Measurements from ENCODE around the gene ARID3B. TPM values are rescaled to one million over a fixed set of nuclear protein-coding genes. Genes with fewer than 3 reads are reported as not detected.

The ARID3B gene
- total and polyA plus RNA-seq, 2 of the 13 experiments (the other 11 are each of a cell fraction or from before 2014, with no cell fraction given): 5.3 to 12.8 TPM

DNA sequence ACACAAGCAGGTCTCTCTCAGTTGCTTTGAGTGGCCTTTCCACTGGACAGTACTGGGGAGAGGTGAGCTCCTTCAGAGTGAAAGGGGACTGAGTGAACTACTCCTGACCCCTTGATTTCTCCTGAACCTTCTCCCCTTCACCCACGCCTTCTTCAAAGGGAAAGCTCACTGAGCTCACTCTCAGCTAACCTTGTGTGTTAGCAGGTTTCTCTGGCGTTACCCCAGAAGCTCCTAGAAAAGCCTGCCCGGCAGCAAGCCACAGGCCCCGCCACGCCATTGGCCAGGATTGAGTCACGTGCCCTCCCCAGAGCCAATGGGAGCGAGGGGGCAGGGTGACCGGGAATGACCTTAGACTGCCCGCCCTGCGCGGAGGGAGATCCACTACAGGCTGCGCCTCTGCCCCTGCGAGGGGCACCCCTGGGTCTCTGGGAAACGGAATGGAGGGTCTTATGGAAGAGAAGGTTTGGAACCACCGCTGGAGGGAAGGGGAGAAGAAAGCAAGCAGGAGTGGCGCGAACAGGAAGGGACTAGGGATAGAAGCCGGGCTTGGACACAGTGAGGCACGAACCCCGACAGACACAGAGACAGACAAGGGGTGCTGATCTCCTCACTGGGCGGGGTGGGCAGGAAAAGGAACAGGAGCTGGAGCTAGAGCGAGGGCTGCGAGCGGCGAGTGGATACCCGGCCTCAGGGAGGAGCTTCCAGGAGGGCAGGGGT is 57.3 kb downstream of the ARID3B start (continued):
- TF ChIP-seq, protein P1, sequence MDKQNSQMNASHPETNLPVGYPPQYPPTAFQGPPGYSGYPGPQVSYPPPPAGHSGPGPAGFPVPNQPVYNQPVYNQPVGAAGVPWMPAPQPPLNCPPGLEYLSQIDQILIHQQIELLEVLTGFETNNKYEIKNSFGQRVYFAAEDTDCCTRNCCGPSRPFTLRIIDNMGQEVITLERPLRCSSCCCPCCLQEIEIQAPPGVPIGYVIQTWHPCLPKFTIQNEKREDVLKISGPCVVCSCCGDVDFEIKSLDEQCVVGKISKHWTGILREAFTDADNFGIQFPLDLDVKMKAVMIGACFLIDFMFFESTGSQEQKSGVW (CRISPR knock-in tag; IDR thresholded peaks at IDR 0.05; ENCODE audit: borderline replicate concordance): no peak
- TF ChIP-seq KDM5A (IDR thresholded peaks at IDR 0.05; ENCODE audit: borderline replicate concordance, low read length) (peak; percentile 40; the same call in 1 of the 2 replicates), PHB2 (IDR thresholded peaks at IDR 0.05; ENCODE audit: partially characterized antibody) (no peak), GPN1 (CRISPR knock-in tag; IDR thresholded peaks at IDR 0.05; ENCODE audit: borderline replicate concordance) (no peak), ZNF569 (CRISPR knock-in tag; IDR thresholded peaks at IDR 0.05; ENCODE audit: borderline replicate concordance) (no peak), ZFY (CRISPR knock-in tag; IDR thresholded peaks at IDR 0.05) (peak; percentile 69), MAFF (IDR thresholded peaks at IDR 0.05; ENCODE audit: low read depth, low read length) (no peak), ZNF589 (CRISPR knock-in tag; conservative IDR thresholded peaks at IDR 0.05) (no peak), KLF12 (CRISPR knock-in tag; IDR thresholded peaks at IDR 0.05; ENCODE audit: borderline replicate concordance) (peak; percentile 71; the same call in 1 of the 2 replicates), CEBPB (IDR thresholded peaks at IDR 0.05; ENCODE audit: borderline replicate concordance, low read depth, low read length) (no peak), ZNF446 (CRISPR knock-in tag; IDR thresholded peaks at IDR 0.05) (no peak), ATF7 (IDR thresholded peaks at IDR 0.05) (no peak), ATF7 (CRISPR knock-in tag; IDR thresholded peaks at IDR 0.05) (no peak), MIER3 (CRISPR knock-in tag; IDR thresholded peaks at IDR 0.05; ENCODE audit: borderline replicate concordance) (peak; percentile 32; the same call in 1 of the 2 replicates), ZNF556 (CRISPR knock-in tag; IDR thresholded peaks at IDR 0.05; ENCODE audit: borderline replicate concordance) (0 out of 2 replicates have a peak, but pooled peaks have one; percentile 69), ZFX (CRISPR knock-in tag; IDR thresholded peaks at IDR 0.05; ENCODE audit: low read depth) (peak; percentile 63), DNMT3B (CRISPR knock-in tag; conservative IDR thresholded peaks at IDR 0.05) (0 out of 2 replicates have a peak, but pooled peaks have one; percentile 24), NPAS2 (CRISPR knock-in tag; IDR thresholded peaks at IDR 0.05; ENCODE audit: borderline replicate concordance) (no peak), TP53 (CRISPR knock-in tag; conservative IDR thresholded peaks at IDR 0.05) (no peak), ZNF746 (CRISPR knock-in tag; IDR thresholded peaks at IDR 0.05) (no peak), CENPX (CRISPR knock-in tag; IDR thresholded peaks at IDR 0.05) (no peak), ATF7-NPFF (CRISPR knock-in tag; IDR thresholded peaks at IDR 0.05; ENCODE audit: low read depth) (peak; percentile 69; the same call in 1 of the 2 replicates)
- TF ChIP-seq, protein P2, sequence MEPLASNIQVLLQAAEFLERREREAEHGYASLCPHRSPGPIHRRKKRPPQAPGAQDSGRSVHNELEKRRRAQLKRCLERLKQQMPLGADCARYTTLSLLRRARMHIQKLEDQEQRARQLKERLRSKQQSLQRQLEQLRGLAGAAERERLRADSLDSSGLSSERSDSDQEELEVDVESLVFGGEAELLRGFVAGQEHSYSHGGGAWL (CRISPR knock-in tag; IDR thresholded peaks at IDR 0.05): peak; percentile 54; the same call in 1 of the 2 replicates
- TF ChIP-seq, protein P3, sequence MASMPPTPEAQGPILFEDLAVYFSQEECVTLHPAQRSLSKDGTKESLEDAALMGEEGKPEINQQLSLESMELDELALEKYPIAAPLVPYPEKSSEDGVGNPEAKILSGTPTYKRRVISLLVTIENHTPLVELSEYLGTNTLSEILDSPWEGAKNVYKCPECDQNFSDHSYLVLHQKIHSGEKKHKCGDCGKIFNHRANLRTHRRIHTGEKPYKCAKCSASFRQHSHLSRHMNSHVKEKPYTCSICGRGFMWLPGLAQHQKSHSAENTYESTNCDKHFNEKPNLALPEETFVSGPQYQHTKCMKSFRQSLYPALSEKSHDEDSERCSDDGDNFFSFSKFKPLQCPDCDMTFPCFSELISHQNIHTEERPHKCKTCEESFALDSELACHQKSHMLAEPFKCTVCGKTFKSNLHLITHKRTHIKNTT (CRISPR knock-in tag; IDR thresholded peaks at IDR 0.05): no peak
- TF ChIP-seq, protein P4, sequence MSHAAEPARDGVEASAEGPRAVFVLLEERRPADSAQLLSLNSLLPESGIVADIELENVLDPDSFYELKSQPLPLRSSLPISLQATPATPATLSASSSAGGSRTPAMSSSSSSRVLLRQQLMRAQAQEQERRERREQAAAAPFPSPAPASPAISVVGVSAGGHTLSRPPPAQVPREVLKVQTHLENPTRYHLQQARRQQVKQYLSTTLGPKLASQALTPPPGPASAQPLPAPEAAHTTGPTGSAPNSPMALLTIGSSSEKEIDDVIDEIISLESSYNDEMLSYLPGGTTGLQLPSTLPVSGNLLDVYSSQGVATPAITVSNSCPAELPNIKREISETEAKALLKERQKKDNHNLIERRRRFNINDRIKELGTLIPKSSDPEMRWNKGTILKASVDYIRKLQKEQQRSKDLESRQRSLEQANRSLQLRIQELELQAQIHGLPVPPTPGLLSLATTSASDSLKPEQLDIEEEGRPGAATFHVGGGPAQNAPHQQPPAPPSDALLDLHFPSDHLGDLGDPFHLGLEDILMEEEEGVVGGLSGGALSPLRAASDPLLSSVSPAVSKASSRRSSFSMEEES (CRISPR knock-in tag; IDR thresholded peaks at IDR 0.05): peak; percentile 67; the same call in 1 of the 2 replicates
- TF ChIP-seq, protein P5, sequence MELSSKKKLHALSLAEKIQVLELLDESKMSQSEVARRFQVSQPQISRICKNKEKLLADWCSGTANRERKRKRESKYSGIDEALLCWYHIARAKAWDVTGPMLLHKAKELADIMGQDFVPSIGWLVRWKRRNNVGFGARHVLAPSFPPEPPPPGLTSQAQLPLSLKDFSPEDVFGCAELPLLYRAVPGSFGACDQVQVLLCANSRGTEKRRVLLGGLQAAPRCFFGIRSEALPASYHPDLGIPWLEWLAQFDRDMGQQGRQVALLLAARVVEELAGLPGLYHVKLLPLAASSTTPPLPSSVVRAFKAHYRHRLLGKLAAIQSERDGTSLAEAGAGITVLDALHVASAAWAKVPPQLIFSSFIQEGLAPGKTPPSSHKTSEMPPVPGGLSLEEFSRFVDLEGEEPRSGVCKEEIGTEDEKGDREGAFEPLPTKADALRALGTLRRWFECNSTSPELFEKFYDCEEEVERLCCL (CRISPR knock-in tag; IDR thresholded peaks at IDR 0.05; ENCODE audit: borderline replicate concordance): no peak

All from HepG2 (cell line).